Measurements from ENCODE around the gene OR52N2. TPM values are rescaled to one million over a fixed set of nuclear protein-coding genes. Genes with fewer than 3 reads are reported as not detected.

The OR52N2 gene
- total RNA-seq, 2 donors from 2014 or later = not detected

- H3K4me1 ChIP-seq (replicated peaks) = no peaks in the 10 kb centered on the region
- H3K36me3 ChIP-seq = no peaks in the 10 kb centered on the region
- 91% methylated on average over 2 of the region's 2 CpGs for WGBS
- TF ChIP-seq CTCF (IDR thresholded peaks at IDR 0.05) (no peak), POLR2AphosphoS5 (IDR thresholded peaks at IDR 0.05) (no peak), POLR2A (IDR thresholded peaks at IDR 0.05) (no peak)
- H3K9me3 ChIP-seq = no peaks in the 10 kb centered on the region
- no peak for DNase-seq (ENCODE audit: low spot score)
- no peak overlapping the region for H3K27ac ChIP-seq
- intact Hi-C loops (cut with DNase I) = no loop called here
- H3K27me3 ChIP-seq (replicated peaks; ENCODE audit: insufficient read depth) = no peaks in the 10 kb centered on the region
- H3K4me3 ChIP-seq = no peak overlapping the region
These were observed 57.1 kb downstream of the OR52N2 start for GRCh38 chr11:5865826-5866225.

Other genes starting within 250 kb of the OR52N2 start
- not detected for gene OR52B6, start 228.0 kb upstream of the OR52N2 start, total RNA-seq
- 1 to 10 TPM; 4.8 to 6.3 TPM for gene TRIM6, start 212.3 kb upstream of the OR52N2 start, total RNA-seq
- 10 to 100 TPM; 10.3 to 15.5 TPM for gene TRIM34, start 183.9 kb upstream of the OR52N2 start, total RNA-seq
- 10 to 100 TPM; 17.4 to 36.9 TPM for gene TRIM5, start 123.8 kb upstream of the OR52N2 start, total RNA-seq
- 10 to 100 TPM; 32.8 to 47.4 TPM for gene TRIM22, start 119.1 kb upstream of the OR52N2 start, total RNA-seq
- gene OR56B1, start 72.5 kb upstream of the OR52N2 start, total RNA-seq = not detected
- not detected for gene OR52N4, start 54.7 kb upstream of the OR52N2 start, total RNA-seq
- gene OR52N5, start 25.6 kb upstream of the OR52N2 start, total RNA-seq = not detected
- gene OR52N1, start 17.7 kb upstream of the OR52N2 start, total RNA-seq = not detected
- gene OR52E6, start 33.0 kb downstream of the OR52N2 start, total RNA-seq = not detected
- gene OR52E8, start 48.8 kb downstream of the OR52N2 start, total RNA-seq = not detected
- gene OR52E4, start 71.7 kb downstream of the OR52N2 start, total RNA-seq = not detected
- not detected for gene OR52E5, start 84.3 kb downstream of the OR52N2 start, total RNA-seq
- gene OR56A3, start 133.3 kb downstream of the OR52N2 start, total RNA-seq = under 1 TPM in 1 of 2 donors, not detected in 1; 0.11 TPM
- not detected for gene OR56A5, start 159.6 kb downstream of the OR52N2 start, total RNA-seq
- gene OR52L1, start 178.1 kb downstream of the OR52N2 start, total RNA-seq = not detected
- not detected for gene OR56A4, start 198.0 kb downstream of the OR52N2 start, total RNA-seq
- not detected for gene OR56A1, start 221.8 kb downstream of the OR52N2 start, total RNA-seq